AG08395 (cell line): ENCODE results near the gene SFI1.
A peak's percentile ranks its signal among the peaks of the same experiment; 100 is the strongest.
"Not testable (repeated sequence)": the region's sequence is repeated elsewhere in the genome, so short reads cannot be mapped to it uniquely, and the experiment has no call there.

ENCODE experiments used
- DNase-seq: peaks from one replicate; pipeline ENCODE4 v3.0.0; 2012; ENCODE audit warnings: mixed read lengths, low spot score

Gene SFI1

GRCh38 chr22:31588970-31589675 lies 92.8 kb downstream of the SFI1 start:
- no peak for DNase-seq

GRCh38 chr22:31590161-31590560 lies 93.8 kb downstream of the SFI1 start:
- not testable (repeated sequence) for DNase-seq

GRCh38 chr22:31595271-31595670 lies 98.9 kb downstream of the SFI1 start:
- DNase-seq: no peak

GRCh38 chr22:31602259-31602952 lies 106.1 kb downstream of the SFI1 start:
- DNase-seq: peak; percentile 90

- DNase-seq: no peak
Measured at GRCh38 chr22:31603081-31603525, 106.8 kb downstream of the SFI1 start.

- DNase-seq: no peak
Measured at GRCh38 chr22:31603574-31603973, 107.2 kb downstream of the SFI1 start.

- DNase-seq: no peak
Measured at GRCh38 chr22:31604137-31604705, 107.9 kb downstream of the SFI1 start.

GRCh38 chr22:31604746-31605705 lies 108.7 kb downstream of the SFI1 start:
- DNase-seq: no peak

- DNase-seq: no peak
Measured at GRCh38 chr22:31605851-31606585, 109.7 kb downstream of the SFI1 start.

- no peak for DNase-seq
Measured at GRCh38 chr22:31607696-31608095, 111.4 kb downstream of the SFI1 start.

GRCh38 chr22:31609716-31610115 lies 113.4 kb downstream of the SFI1 start:
- no peak for DNase-seq

- no peak for DNase-seq
Measured at GRCh38 chr22:31610611-31611010, 114.3 kb downstream of the SFI1 start.

GRCh38 chr22:31611061-31611760 lies 114.9 kb downstream of the SFI1 start:
- DNase-seq: no peak

GRCh38 chr22:31612891-31613285 lies 116.6 kb downstream of the SFI1 start:
- DNase-seq: no peak

- no peak for DNase-seq
Measured at GRCh38 chr22:31613286-31613903, 117.1 kb downstream of the SFI1 start.

- no peak for DNase-seq
Measured at GRCh38 chr22:31613904-31614296, 117.6 kb downstream of the SFI1 start.

- no peak for DNase-seq
Measured at GRCh38 chr22:31614781-31615490, 118.6 kb downstream of the SFI1 start.

GRCh38 chr22:31615491-31615860 lies 119.1 kb downstream of the SFI1 start:
- no peak for DNase-seq

- DNase-seq: no peak
Measured at GRCh38 chr22:31615940-31616314, 119.6 kb downstream of the SFI1 start.
